A673 (cell line): ENCODE data around the gene KIAA1549.

Source experiments
- EZH2 ChIP-seq: fragments of 200-600 bp; sonication (generic); IDR thresholded peaks from 2 replicates; pipeline ENCODE4 v1.6.1; 2017; ENCODE audit warnings: borderline replicate concordance, low read depth, mild to moderate bottlenecking, mixed read lengths, antibody characterized with exemption, low read length; ENCODE audit not compliant: poor library complexity, severe bottlenecking
- TF ChIP-seq, protein P1 (sequence below): fragments of 300-800, 200-600 bp; sonication (generic); conservative IDR thresholded peaks from 2 replicates; pipeline ENCODE4 v1.5.1; 2017; ENCODE audit warnings: low read depth, mild to moderate bottlenecking, antibody characterized with exemption, low read length, moderate library complexity, mixed read lengths

DNA sequence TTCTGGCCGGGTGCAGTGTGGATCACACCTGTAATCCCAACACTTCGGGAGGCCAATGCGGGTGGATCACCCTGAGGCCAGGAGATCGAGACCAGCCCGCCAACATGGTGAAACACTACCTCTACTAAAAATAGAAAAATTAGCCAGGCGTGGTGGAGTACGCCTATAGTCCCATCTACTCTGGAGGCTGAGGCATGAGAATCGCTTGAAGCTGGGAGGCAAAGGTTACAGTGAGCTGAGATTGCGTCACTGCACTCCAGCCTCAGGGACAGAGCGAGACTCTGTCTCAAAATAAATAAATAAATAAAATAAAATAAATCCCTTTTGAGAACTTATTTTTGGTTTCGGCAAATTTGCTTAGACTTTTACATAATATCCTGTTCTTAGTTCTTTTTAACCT, 151.9 kb downstream of the KIAA1549 start:
- TF ChIP-seq, protein P1, sequence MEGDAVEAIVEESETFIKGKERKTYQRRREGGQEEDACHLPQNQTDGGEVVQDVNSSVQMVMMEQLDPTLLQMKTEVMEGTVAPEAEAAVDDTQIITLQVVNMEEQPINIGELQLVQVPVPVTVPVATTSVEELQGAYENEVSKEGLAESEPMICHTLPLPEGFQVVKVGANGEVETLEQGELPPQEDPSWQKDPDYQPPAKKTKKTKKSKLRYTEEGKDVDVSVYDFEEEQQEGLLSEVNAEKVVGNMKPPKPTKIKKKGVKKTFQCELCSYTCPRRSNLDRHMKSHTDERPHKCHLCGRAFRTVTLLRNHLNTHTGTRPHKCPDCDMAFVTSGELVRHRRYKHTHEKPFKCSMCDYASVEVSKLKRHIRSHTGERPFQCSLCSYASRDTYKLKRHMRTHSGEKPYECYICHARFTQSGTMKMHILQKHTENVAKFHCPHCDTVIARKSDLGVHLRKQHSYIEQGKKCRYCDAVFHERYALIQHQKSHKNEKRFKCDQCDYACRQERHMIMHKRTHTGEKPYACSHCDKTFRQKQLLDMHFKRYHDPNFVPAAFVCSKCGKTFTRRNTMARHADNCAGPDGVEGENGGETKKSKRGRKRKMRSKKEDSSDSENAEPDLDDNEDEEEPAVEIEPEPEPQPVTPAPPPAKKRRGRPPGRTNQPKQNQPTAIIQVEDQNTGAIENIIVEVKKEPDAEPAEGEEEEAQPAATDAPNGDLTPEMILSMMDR = no peak
- no peak for TF ChIP-seq EZH2
